MM.1S (cell line): ENCODE measurements around the gene MBOAT2.

Source experiments
- DNase-seq: peaks from one replicate; pipeline ENCODE4 v3.0.0-alpha.2; 2015
- H2AFZ ChIP-seq: fragments of 300-600 bp; sonication (generic); 2 replicates; pipeline ENCODE4 v1.6.0; 2016; ENCODE audit warnings: antibody characterized with exemption, low read length
- H3F3A ChIP-seq: fragments of 300-600 bp; sonication (generic); 2 replicates; pipeline ENCODE4 v1.6.1; 2016; ENCODE audit warnings: mild to moderate bottlenecking, antibody characterized with exemption, low read length, moderate library complexity, mixed read lengths; ENCODE audit not compliant: insufficient read depth
- H3K27ac ChIP-seq: fragments of 300-600 bp; sonication (generic); 2 replicates; pipeline ENCODE4 v1.5.1; 2016; ENCODE audit warnings: mild to moderate bottlenecking, low read length
- H3K27me3 ChIP-seq: fragments of 300-600 bp; sonication (generic); replicated peaks from 2 replicates; pipeline ENCODE4 v1.6.0; 2016; ENCODE audit warnings: low read length; ENCODE audit not compliant: insufficient read depth
- H3K36me3 ChIP-seq: fragments of 300-600 bp; sonication (generic); replicated peaks from 2 replicates; pipeline ENCODE4 v1.6.1; 2016; ENCODE audit warnings: mild to moderate bottlenecking, low read length, mixed read lengths; ENCODE audit not compliant: insufficient read depth
- H3K4me1 ChIP-seq: fragments of 300-600 bp; sonication (generic); 2 replicates; pipeline ENCODE4 v1.6.1; 2016; ENCODE audit warnings: low read length, mixed read lengths
- H3K4me2 ChIP-seq: fragments of 300-600 bp; sonication (generic); 2 replicates; pipeline ENCODE4 v1.6.0; 2016; ENCODE audit warnings: low read depth, low read length
- H3K4me3 ChIP-seq: fragments of 300-600 bp; sonication (generic); 2 replicates; pipeline ENCODE4 v1.5.1; 2016; ENCODE audit warnings: low read length, mixed read lengths
- H3K79me2 ChIP-seq: fragments of 300-600 bp; sonication (generic); 2 replicates; pipeline ENCODE4 v1.6.1; 2016; ENCODE audit warnings: mixed run types, low read length, mixed read lengths
- H3K9ac ChIP-seq: fragments of 300-600 bp; sonication (generic); 2 replicates; pipeline ENCODE4 v1.6.1; 2016; ENCODE audit warnings: low read length, mixed read lengths
- H3K9me2 ChIP-seq: fragments of 300-600 bp; sonication (generic); replicated peaks from 2 replicates; pipeline ENCODE4 v1.6.1; 2016; ENCODE audit warnings: mild to moderate bottlenecking, low read length, mixed read lengths; ENCODE audit not compliant: insufficient read depth
- H3K9me3 ChIP-seq: fragments of 300-600 bp; sonication (generic); replicated peaks from 2 replicates; pipeline ENCODE4 v1.6.1; 2016; ENCODE audit warnings: mild to moderate bottlenecking, low read length, mixed read lengths; ENCODE audit not compliant: insufficient read depth
- H4K20me1 ChIP-seq: fragments of 300-600 bp; sonication (generic); 2 replicates; pipeline ENCODE4 v1.6.1; 2016; ENCODE audit warnings: mild to moderate bottlenecking, low read length, moderate library complexity, mixed read lengths; ENCODE audit not compliant: insufficient read depth
- CTCF ChIP-seq: fragments of 300-600 bp; sonication (generic); IDR thresholded peaks from 2 replicates; pipeline ENCODE4 v1.5.1; 2016; ENCODE audit warnings: antibody characterized with exemption, low read length, mixed read lengths
- EZH2 ChIP-seq: fragments of 300-600 bp; sonication (generic); optimal IDR thresholded peaks from 2 replicates; pipeline ENCODE3; 2017; ENCODE audit warnings: low read depth, mild to moderate bottlenecking, antibody characterized with exemption, low read length, mixed read lengths
- EZH2phosphoT487 ChIP-seq: fragments of 300-600 bp; sonication (generic); IDR thresholded peaks from 2 replicates; pipeline ENCODE4 v1.6.1; 2018; ENCODE audit warnings: antibody characterized with exemption, low read length

MBOAT2 gene

GRCh38 chr2:9024575-9024974 is 21.1 kb upstream of the MBOAT2 start:
- Histone ChIP-seq H3K4me2 (no peak overlapping the region), H3K27me3 (no peaks in the 10 kb centered on the region), H2AFZ (no peak overlapping the region), H3K27ac (no peak overlapping the region), H3K36me3 (no peaks in the 10 kb centered on the region), H3K4me1 (no peaks in the 10 kb centered on the region), H4K20me1 (no peaks in the 10 kb centered on the region), H3K4me3 (no peak overlapping the region), H3K9me2 (no peaks in the 10 kb centered on the region), H3K9me3 (no peaks in the 10 kb centered on the region), H3K9ac (no peak overlapping the region), H3F3A (no peaks in the 10 kb centered on the region), H3K79me2 (no peaks in the 10 kb centered on the region)
- TF ChIP-seq CTCF, result no peak
- no peak for TF ChIP-seq EZH2
- no peak for TF ChIP-seq EZH2phosphoT487
- DNase-seq, result no peak

GRCh38 chr2:9021563-9022211 is 18.2 kb upstream of the MBOAT2 start:
- Histone ChIP-seq H3K4me1 (0 out of 2 replicates have a peak, but pooled peaks cover 4% of the 10 kb centered on the region), H3F3A (no peaks in the 10 kb centered on the region), H3K9me2 (no peaks in the 10 kb centered on the region), H3K36me3 (no peaks in the 10 kb centered on the region), H3K27ac (no peak overlapping the region), H4K20me1 (no peaks in the 10 kb centered on the region), H3K27me3 (no peaks in the 10 kb centered on the region), H3K9me3 (no peaks in the 10 kb centered on the region), H3K4me2 (no peak overlapping the region), H3K79me2 (no peaks in the 10 kb centered on the region), H3K9ac (no peak overlapping the region), H3K4me3 (no peak overlapping the region), H2AFZ (no peak overlapping the region)
- DNase-seq, result no peak
- TF ChIP-seq EZH2phosphoT487 (no peak), CTCF (no peak), EZH2 (no peak)

GRCh38 chr2:9020267-9020666 is 16.8 kb upstream of the MBOAT2 start:
- H3F3A ChIP-seq, result no peaks in the 10 kb centered on the region

More at GRCh38 chr2:9020267-9020666, 16.8 kb upstream of the MBOAT2 start:
- Histone ChIP-seq H3K4me1 (0 out of 2 replicates have a peak, but pooled peaks cover 4% of the 10 kb centered on the region), H3K27ac (no peak overlapping the region), H3K36me3 (no peaks in the 10 kb centered on the region), H3K9ac (no peak overlapping the region), H3K4me3 (no peak overlapping the region), H4K20me1 (no peaks in the 10 kb centered on the region), H3K4me2 (no peak overlapping the region), H3K9me3 (no peaks in the 10 kb centered on the region), H3K79me2 (no peaks in the 10 kb centered on the region), H3K9me2 (no peaks in the 10 kb centered on the region), H3K27me3 (no peaks in the 10 kb centered on the region), H2AFZ (no peak overlapping the region)
- DNase-seq, result no peak
- TF ChIP-seq EZH2phosphoT487 (no peak), CTCF (no peak), EZH2 (no peak)
